Spleen (tissue), 7 donors: ENCODE results near the gene MACROD2.

Experiments used
- POLR2A ChIP-seq, 3 donors: fragments of 450-650 bp; IDR thresholded peaks; one replicate each; pipeline ENCODE4 v1.5.1; 2017; ENCODE audit warnings: antibody characterized with exemption in 3 of 3, mild to moderate bottlenecking in 1 of 3
- POLR2AphosphoS5 ChIP-seq, 3 donors: sonication (generic); formaldehyde crosslinking; IDR thresholded peaks; one replicate each; pipeline ENCODE4 v1.5.1; 2017; ENCODE audit warnings: antibody characterized with exemption in 3 of 3
- TF ChIP-seq, protein P1 (sequence below), 11 experiments: fragments of 200-600 bp in 7 of 11; fragments of 450-650 bp in 4 of 11; sonication (generic) in 4 of 11; IDR thresholded peaks in 8 of 11; conservative IDR thresholded peaks in 3 of 11; 1 replicate in 7 of 11; 2 replicates in 4 of 11; pipeline versions ENCODE4 v1.4.0 to v1.8.0; 2016 to 2021; ENCODE audit warnings: antibody characterized with exemption in 11 of 11, inconsistent platforms in 4 of 11, mild to moderate bottlenecking in 1 of 11
- donor health status: DM: no; HTN: no; CAD: no; lungs with moderate emphysema.
- donor health status: DM: no; HTN: no; CAD: no.
- donor health status: DM: no; HTN: no; CAD: no.

DNA sequence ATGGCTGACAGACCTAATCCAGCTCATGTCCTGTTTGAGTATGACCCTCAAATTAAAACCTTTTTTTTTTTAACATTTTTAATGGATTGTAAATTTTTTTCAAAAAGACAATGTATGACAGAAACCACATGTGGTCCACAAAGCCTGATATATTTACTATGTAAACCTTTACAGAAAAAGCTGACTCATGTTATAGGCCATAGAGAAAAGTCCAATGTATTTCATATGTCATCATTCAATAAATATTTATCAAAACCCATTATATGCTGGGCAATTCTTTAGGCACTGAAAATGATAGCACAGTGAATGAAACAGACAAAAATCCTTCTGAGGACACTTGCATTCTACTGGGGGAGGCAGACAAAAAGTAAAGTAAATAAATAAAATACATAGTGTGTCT lies 1168.3 kb downstream of the MACROD2 start:
- no peak for TF ChIP-seq POLR2AphosphoS5 (IDR thresholded peaks at IDR 0.05)
- TF ChIP-seq, protein P1, sequence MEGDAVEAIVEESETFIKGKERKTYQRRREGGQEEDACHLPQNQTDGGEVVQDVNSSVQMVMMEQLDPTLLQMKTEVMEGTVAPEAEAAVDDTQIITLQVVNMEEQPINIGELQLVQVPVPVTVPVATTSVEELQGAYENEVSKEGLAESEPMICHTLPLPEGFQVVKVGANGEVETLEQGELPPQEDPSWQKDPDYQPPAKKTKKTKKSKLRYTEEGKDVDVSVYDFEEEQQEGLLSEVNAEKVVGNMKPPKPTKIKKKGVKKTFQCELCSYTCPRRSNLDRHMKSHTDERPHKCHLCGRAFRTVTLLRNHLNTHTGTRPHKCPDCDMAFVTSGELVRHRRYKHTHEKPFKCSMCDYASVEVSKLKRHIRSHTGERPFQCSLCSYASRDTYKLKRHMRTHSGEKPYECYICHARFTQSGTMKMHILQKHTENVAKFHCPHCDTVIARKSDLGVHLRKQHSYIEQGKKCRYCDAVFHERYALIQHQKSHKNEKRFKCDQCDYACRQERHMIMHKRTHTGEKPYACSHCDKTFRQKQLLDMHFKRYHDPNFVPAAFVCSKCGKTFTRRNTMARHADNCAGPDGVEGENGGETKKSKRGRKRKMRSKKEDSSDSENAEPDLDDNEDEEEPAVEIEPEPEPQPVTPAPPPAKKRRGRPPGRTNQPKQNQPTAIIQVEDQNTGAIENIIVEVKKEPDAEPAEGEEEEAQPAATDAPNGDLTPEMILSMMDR (IDR thresholded peaks at IDR 0.05 in 8 of 11, conservative IDR thresholded peaks at IDR 0.05 in 3 of 11): no peak
- TF ChIP-seq POLR2A (IDR thresholded peaks at IDR 0.05): no peak
